NOMO-1 treated with DMSO at 0.1 percent for 48 hours (cell line): ENCODE results near the gene CALN1.
A peak's percentile ranks its signal among the peaks of the same experiment; 100 is the strongest.
"Not testable (repeated sequence)": the region's sequence is repeated elsewhere in the genome, so short reads cannot be mapped to it uniquely, and the experiment has no call there.

Source experiments
- DNase-seq: peaks from one replicate; lab custom pipeline; 2025; ENCODE audit not compliant: unreplicated experiment; lab: John Stamatoyannopoulos, UW

Gene CALN1

GRCh38 chr7:71885487-71885886 is 526.7 kb downstream of the CALN1 start:
- DNase-seq = no peak

GRCh38 chr7:71883415-71883814 is 528.7 kb downstream of the CALN1 start:
- no peak for DNase-seq

GRCh38 chr7:71871446-71871845 is 540.7 kb downstream of the CALN1 start:
- no peak for DNase-seq

- no peak for DNase-seq
These were observed 541.3 kb downstream of the CALN1 start for GRCh38 chr7:71870812-71871211.

- peak; percentile 87 for DNase-seq
These were observed 543.3 kb downstream of the CALN1 start for GRCh38 chr7:71868797-71869196.

GRCh38 chr7:71867626-71868025 is 544.5 kb downstream of the CALN1 start:
- DNase-seq = no peak

- no peak for DNase-seq
These were observed 547.0 kb downstream of the CALN1 start for GRCh38 chr7:71865172-71865571.

- no peak for DNase-seq
These were observed 548.0 kb downstream of the CALN1 start for GRCh38 chr7:71864130-71864529.

- DNase-seq = no peak
These were observed 551.6 kb downstream of the CALN1 start for GRCh38 chr7:71860572-71860971.

- DNase-seq = no peak
These were observed 554.8 kb downstream of the CALN1 start for GRCh38 chr7:71857338-71857737.

- DNase-seq = no peak
These were observed 557.4 kb downstream of the CALN1 start for GRCh38 chr7:71854546-71855397.

- DNase-seq = no peak
These were observed 560.2 kb downstream of the CALN1 start for GRCh38 chr7:71851776-71852498.

GRCh38 chr7:71846160-71846559 is 566.0 kb downstream of the CALN1 start:
- no peak for DNase-seq

GRCh38 chr7:71843676-71844075 is 568.5 kb downstream of the CALN1 start:
- no peak for DNase-seq

GRCh38 chr7:71842786-71843185 is 569.4 kb downstream of the CALN1 start:
- DNase-seq = no peak

- no peak for DNase-seq
These were observed 569.8 kb downstream of the CALN1 start for GRCh38 chr7:71842381-71842780.

GRCh38 chr7:71835056-71835455 is 577.1 kb downstream of the CALN1 start:
- DNase-seq = no peak

GRCh38 chr7:71829515-71829914 is 582.6 kb downstream of the CALN1 start:
- DNase-seq = no peak

- no peak for DNase-seq
These were observed 583.8 kb downstream of the CALN1 start for GRCh38 chr7:71828361-71828760.

- DNase-seq = no peak
These were observed 586.0 kb downstream of the CALN1 start for GRCh38 chr7:71826141-71826540.

- DNase-seq = no peak
These were observed 588.0 kb downstream of the CALN1 start for GRCh38 chr7:71824006-71824760.

GRCh38 chr7:71822406-71822805 is 589.7 kb downstream of the CALN1 start:
- DNase-seq = not testable (repeated sequence)
